Measurements from ENCODE around the gene LMBR1. TPM values are rescaled to one million over a fixed set of nuclear protein-coding genes. Genes with fewer than 3 reads are reported as not detected.

Gene LMBR1
- total RNA-seq, 2 experiments from 2014 or later, result 42.7 to 50.6 TPM

GRCh38 chr7:156843157-156843556 lies 49.8 kb downstream of the LMBR1 start:
- ChIA-PET POLR2A (interaction anchor here (0.6 kb wide), 1 partner anchor 37 kb away, joined by 4 read pairs; no protein-coding TSS in a partner anchor), CTCF (interaction anchor here (1.0 kb wide), 1 partner anchor 26 kb away, joined by 3 read pairs; no protein-coding TSS in a partner anchor)
- DNase-seq (no peak), ATAC-seq (no peak)
- intact Hi-C loops (cut with micrococcal nuclease), result no loop called here
- Mint-ChIP-seq H3K4me3 (no peak overlapping the region), H3K36me3 (ENCODE audit: low read depth) (peaks cover 11% of the 10 kb centered on the region), H3K27ac (no peak overlapping the region), H3K9me3 (no peaks in the 10 kb centered on the region), H3K4me1 (ENCODE audit: low read depth) (peaks cover 26% of the 10 kb centered on the region), H3K27me3 (no peaks in the 10 kb centered on the region)
- TF ChIP-seq CTCF (IDR thresholded peaks at IDR 0.05), result no peak

- intact Hi-C loops (cut with micrococcal nuclease), result no loop called here
- CTCF ChIA-PET, result interaction anchor here (1.0 kb wide), 1 partner anchor 26 kb away, joined by 3 read pairs; no protein-coding TSS in a partner anchor
Observed at GRCh38 chr7:156842740-156843140, 50.2 kb downstream of the LMBR1 start.

GRCh38 chr7:156842317-156842716 lies 50.7 kb downstream of the LMBR1 start:
- no peak for TF ChIP-seq CTCF (IDR thresholded peaks at IDR 0.05)
- CTCF ChIA-PET, result interaction anchor here (1.0 kb wide), 1 partner anchor 25 kb away, joined by 3 read pairs; no protein-coding TSS in a partner anchor

More at GRCh38 chr7:156842740-156843140, 50.2 kb downstream of the LMBR1 start:
- Mint-ChIP-seq H3K9me3 (no peaks in the 10 kb centered on the region), H3K36me3 (ENCODE audit: low read depth) (peaks cover 12% of the 10 kb centered on the region), H3K27ac (no peak overlapping the region), H3K27me3 (no peaks in the 10 kb centered on the region), H3K4me3 (no peak overlapping the region), H3K4me1 (ENCODE audit: low read depth) (peaks cover 22% of the 10 kb centered on the region)
- no peak for DNase-seq
- TF ChIP-seq CTCF (IDR thresholded peaks at IDR 0.05), result no peak
- no peak for ATAC-seq
- POLR2A ChIA-PET, result no interaction called here

GRCh38 chr7:156841497-156841896 lies 51.5 kb downstream of the LMBR1 start:
- Mint-ChIP-seq H3K36me3 (ENCODE audit: low read depth) (peaks cover 12% of the 10 kb centered on the region), H3K9me3 (no peaks in the 10 kb centered on the region), H3K27me3 (no peaks in the 10 kb centered on the region), H3K4me3 (no peak overlapping the region), H3K27ac (no peak overlapping the region), H3K4me1 (ENCODE audit: low read depth) (peaks cover 11% of the 10 kb centered on the region)
- CTCF ChIA-PET, result no interaction called here
- POLR2A ChIA-PET, result no interaction called here
- DNase-seq (no peak), ATAC-seq (no peak)
- intact Hi-C loops (cut with micrococcal nuclease), result no loop called here
- no peak for TF ChIP-seq CTCF (IDR thresholded peaks at IDR 0.05)

More at GRCh38 chr7:156842317-156842716, 50.7 kb downstream of the LMBR1 start:
- H3K36me3 Mint-ChIP-seq (ENCODE audit: low read depth), result peaks cover 12% of the 10 kb centered on the region
- H3K27me3 Mint-ChIP-seq, result no peaks in the 10 kb centered on the region
- intact Hi-C loops (cut with micrococcal nuclease), result no loop called here
- no peak overlapping the region for H3K4me3 Mint-ChIP-seq
- POLR2A ChIA-PET, result no interaction called here
- H3K9me3 Mint-ChIP-seq, result no peaks in the 10 kb centered on the region
- peaks cover 19% of the 10 kb centered on the region for H3K4me1 Mint-ChIP-seq (ENCODE audit: low read depth)
- ATAC-seq, result no peak
- no peak for DNase-seq
- H3K27ac Mint-ChIP-seq, result no peak overlapping the region

- no peak for TF ChIP-seq CTCF (IDR thresholded peaks at IDR 0.05)
- H3K27ac Mint-ChIP-seq, result no peak overlapping the region
- intact Hi-C loops (cut with micrococcal nuclease), result no loop called here
Observed at GRCh38 chr7:156840134-156840533, 52.8 kb downstream of the LMBR1 start.

More at GRCh38 chr7:156840134-156840533, 52.8 kb downstream of the LMBR1 start:
- no peaks in the 10 kb centered on the region for H3K27me3 Mint-ChIP-seq
- DNase-seq (no peak), ATAC-seq (no peak)
- peaks cover 12% of the 10 kb centered on the region for H3K36me3 Mint-ChIP-seq (ENCODE audit: low read depth)
- H3K4me1 Mint-ChIP-seq (ENCODE audit: low read depth), result peaks cover 2% of the 10 kb centered on the region
- no peaks in the 10 kb centered on the region for H3K9me3 Mint-ChIP-seq
- ChIA-PET POLR2A (no interaction called here), CTCF (no interaction called here)
- no peak overlapping the region for H3K4me3 Mint-ChIP-seq
